Activated T-cell treated with anti-CD3 and anti-CD28 coated beads, Interleukin-2, amount 50 U/mL, for 1 hour (primary cell): Measurements from ENCODE around the gene IGHMBP2.

ENCODE experiments used
- DNase-seq: peaks from one replicate; pipeline ENCODE4 v3.0.0-alpha.2; 2020

The IGHMBP2 gene

DNA sequence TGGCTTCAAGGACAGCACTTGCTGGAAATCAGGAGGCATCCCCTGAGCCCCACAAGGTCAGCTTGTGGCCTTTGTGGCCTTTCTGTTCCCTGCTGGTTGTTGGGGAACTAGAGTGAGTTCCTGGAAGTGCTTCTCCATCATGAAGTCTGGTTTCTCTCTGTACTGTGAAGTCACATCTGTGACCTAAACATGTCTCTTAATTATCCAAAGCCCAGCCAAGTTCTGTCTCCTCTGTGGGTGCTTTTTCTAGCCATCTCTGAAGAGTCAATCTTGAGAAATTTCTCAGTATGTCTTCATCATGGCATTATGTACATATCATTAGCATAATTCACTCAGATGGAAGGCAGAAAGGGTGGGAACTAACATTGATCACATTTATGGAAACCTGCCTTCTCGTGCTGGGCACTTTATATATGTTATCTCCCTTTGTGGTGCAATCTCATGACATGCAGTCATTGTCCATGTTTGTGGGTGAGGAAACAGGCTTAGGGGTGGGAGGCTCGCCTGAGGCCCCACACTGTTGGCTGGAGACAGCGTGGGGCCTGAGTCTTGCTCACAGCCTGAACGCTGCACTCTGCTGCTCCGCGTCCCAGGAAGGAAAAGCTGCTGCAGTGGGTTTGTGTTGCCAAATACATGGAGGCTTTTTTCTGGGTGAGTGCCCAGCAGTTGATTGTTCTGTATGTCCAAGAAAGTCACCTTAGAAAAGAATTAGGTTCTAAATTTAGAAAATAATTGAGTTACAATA lies 24.6 kb downstream of the IGHMBP2 start:
- DNase-seq, result no peak

DNA sequence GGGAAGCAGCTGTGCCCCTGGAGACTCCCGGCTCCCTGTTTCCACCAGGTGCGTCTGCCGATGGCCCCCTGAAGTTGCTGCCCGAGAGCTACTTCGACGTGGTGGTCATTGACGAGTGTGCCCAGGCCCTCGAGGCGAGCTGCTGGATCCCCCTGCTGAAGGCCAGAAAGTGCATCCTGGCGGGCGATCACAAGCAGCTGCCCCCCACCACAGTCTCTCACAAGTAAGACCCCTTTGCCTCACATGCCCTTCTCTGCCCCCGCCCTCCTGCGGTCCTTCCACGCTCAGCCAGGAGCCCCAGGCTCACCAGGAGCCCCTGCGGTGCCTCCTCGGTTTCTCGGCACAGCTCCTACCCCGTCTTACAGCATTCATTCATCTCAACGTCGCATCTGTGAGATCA lies 25.4 kb downstream of the IGHMBP2 start:
- no peak for DNase-seq

DNA sequence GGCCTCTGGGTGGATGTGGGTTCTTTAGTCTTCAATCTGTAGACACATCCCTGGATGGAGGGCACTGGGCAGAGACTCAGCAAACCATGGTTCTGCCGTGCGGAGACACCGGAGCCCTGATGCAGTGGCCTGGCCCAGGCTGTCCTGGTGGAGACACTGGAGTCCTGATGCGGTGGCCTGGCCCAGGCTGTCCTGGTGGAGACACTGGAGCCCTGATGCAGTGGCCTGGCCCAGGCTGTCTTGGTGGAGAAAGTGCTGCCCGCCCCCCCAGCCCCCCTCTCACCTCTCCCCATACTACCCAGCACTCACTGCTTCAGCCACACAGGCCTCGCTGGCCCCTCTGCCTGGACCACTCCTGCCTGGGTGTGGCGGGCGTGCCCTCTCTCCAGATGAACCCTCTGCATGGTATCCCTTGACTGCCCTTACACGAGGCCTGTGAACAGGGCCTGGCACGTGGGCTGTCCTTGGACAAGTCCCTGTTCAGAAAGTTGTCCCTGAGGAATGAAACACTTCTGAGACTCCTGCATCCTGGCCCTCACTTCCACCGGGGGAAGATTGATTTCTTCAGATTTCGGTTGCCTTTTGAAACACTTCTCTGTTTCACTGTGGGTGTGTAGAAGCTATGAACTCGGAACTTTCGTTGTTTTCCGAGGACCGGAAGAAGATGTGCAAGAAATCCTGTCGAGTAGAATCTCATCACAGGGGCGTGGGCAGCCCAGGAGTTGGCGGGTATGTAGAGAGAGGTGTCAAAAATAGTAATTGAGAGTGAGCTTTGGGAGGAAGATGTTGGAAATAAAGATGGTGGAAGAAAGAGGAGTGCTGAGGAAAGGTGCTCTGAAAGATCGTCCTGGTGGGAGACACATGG lies 26.2 kb downstream of the IGHMBP2 start:
- DNase-seq, result no peak

DNA sequence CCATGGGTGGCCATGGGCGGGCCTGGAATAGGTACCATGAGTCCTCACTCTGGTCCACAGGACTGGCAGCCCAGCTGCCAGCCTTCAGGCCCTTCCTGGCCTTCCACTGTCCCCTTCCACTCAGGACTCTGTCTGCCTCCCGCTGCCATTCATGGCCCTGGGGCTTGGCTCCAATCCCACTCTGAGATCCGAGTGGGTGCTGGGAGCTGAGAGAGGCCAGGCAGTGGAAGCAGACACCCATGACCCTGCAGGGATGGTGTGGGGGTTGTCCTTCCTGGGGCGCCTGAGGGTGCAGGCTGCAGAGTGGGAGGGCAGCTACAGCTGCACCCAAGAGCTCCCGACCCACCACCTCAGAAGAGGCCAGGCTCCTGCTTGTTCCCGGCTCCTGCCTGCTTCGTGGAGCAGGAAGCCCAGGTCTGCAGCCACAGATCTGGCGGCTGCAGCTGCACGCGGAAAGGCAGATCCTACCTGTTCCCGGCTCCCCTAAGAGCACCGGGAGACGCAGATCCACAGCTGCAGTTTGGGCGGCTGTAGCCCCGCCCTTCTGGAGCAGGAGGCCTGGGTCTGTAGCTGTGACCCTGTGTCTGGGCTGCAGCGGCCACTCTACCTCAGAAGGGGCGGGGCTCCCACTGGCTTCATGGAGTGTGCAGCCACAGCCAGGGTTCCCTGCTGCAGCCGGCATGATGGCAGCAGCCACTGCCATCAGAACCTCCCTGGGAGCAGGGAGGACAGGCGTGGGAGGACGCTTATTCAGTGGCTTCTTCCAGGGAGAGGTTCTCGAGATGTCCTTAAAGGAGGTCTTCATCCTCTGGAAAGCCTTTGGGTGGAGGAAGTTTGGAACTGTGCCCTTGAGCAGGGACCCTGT lies 27.5 kb downstream of the IGHMBP2 start:
- DNase-seq, result no peak

DNA sequence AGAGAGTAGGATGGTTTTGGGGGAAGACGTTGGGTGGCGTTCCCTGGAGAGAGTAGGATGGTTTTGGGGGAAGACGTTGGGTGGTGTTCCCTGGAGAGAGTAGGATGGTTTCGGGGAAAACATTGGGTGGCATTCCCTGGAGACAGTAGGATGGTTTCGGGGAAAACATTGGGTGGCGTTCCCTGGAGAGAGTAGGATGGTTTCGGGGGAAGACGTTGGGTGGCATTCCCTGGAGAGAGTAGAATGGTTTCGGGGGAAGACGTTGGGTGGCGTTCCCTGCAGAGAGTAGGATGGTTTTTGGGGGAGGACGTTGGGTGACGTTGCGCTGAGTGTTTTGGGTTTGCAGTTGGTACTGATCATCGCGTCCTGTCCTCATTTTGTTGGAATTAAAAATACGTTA lies 28.2 kb downstream of the IGHMBP2 start:
- DNase-seq, result no peak

DNA sequence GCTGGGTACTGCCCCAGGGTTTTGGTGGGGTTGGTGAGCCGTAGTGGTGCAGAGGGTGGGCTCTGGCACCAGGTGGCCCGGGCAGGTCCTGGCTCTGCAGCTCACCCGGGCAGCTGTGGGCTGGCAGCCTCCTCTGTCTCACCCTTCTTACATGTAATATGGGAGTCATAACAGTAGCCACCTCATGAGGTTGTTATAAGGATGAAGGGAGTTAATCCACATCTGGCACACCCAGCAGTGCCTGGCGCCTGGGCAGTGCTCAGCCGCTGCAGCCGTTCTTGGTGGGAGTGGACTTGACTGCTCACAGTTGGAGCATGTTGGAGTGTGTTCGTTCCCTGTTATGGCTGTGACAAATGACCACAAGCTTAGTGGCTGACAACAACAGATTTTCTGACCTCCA lies 28.7 kb downstream of the IGHMBP2 start:
- DNase-seq, result no peak

DNA sequence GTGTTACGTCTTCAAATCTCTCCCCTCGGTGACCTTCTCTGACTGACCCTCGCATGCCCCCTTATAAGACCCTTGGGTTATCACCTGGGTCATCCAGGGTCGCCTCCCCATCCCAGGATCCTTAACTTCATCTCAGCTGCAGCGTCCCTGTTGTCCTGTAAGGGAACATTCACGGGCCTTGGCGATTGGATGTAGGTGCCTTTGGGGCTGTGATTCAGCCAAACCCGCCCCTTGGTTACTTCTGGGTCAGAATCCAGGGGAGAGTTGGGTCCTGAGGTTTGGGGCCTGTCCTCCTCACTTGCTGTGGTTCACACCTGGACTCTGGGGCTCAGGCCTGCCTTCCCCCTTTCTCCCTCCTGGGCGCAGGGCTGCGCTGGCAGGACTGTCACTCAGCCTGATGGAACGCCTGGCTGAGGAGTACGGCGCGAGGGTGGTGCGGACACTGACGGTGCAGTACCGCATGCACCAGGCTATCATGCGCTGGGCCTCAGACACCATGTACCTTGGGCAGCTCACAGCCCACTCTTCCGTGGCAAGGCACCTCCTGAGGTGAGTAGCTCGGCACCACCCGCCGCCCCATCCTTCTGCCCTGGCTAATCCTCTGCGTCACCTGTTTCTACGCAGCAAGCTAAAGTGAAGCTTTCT lies 29.4 kb downstream of the IGHMBP2 start:
- no peak for DNase-seq

DNA sequence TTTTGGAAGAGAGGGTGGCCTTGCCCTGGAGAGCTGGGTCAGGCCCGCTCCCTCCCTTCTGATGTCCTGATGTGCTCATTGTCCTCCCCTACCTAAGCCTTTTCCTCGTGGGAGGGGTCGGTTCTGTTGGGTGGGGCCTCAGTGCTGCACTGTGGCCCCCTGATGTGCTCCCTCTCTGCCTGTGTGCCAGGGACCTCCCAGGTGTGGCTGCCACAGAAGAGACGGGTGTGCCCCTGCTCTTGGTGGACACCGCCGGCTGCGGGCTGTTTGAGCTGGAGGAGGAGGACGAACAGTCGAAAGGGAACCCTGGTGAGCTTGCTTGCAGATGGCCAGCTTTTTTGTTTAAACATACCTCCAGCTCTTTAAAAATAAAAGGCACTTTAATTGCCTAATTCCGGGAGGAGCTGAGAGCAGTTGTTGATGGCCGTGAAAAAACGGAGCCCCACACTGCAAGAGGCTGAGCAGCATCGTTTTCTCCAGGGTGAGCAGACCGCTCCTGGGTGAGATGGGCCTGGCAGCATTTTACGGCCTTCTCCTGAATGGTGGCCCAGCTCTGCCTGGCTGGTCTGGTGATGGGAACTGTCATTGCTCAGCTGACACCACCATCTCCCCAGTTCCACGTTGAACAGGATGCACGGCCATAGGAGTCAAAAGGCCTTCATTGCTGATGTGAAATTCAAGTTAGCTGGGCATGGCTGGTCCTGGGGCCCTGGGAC lies 30.1 kb downstream of the IGHMBP2 start:
- no peak for DNase-seq

DNA sequence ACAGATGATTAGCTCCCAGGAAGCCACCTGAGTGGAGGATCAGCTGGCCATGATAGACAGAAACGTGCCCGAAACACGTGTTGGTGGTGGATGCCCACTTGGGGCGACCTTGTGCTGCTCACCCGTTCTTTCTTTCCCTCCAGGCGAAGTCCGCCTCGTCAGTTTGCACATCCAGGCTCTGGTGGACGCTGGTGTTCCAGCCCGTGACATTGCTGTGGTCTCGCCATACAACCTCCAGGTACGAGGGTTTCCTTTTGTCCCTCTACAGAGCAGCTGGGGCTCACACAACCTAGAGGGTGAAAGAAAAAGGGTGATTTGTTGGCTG lies 30.6 kb downstream of the IGHMBP2 start:
- no peak for DNase-seq

DNA sequence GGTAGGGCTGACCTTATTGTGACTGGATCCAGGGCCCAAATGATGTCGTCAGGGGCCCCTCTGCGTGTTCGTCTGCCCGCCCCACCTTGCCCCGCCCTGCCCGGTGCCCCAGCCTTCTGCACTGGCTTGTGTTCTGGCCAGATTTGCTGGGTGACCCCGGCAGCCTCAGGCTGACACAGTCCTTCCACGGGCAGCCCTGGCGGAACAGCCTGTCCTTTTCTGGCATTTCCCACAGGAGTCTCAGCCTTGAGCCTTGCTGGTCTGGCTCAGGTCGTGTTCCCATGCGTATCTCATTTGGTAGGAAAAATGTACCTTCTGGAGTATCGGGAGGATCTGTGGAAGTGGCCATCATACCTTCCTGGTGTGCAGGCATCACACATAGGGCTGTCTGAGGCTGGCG lies 31.0 kb downstream of the IGHMBP2 start:
- no peak for DNase-seq

DNA sequence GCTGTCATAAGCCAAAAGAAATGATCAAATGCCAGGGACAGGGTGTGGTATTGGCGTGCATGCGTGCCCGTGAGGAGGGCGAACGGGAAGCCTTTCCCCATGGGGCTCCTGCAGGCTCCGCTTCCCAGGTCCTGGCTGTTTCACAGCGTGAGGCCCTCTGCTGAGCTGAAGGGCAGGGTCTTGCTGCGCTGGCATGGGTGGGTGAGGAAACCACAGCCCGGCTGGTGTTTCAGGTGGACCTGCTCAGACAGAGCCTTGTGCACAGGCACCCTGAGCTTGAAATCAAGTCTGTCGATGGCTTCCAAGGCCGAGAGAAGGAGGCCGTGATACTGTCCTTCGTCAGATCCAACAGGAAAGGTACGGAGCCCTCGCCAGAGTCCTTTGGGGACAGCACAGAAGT lies 31.4 kb downstream of the IGHMBP2 start:
- DNase-seq, result no peak

DNA sequence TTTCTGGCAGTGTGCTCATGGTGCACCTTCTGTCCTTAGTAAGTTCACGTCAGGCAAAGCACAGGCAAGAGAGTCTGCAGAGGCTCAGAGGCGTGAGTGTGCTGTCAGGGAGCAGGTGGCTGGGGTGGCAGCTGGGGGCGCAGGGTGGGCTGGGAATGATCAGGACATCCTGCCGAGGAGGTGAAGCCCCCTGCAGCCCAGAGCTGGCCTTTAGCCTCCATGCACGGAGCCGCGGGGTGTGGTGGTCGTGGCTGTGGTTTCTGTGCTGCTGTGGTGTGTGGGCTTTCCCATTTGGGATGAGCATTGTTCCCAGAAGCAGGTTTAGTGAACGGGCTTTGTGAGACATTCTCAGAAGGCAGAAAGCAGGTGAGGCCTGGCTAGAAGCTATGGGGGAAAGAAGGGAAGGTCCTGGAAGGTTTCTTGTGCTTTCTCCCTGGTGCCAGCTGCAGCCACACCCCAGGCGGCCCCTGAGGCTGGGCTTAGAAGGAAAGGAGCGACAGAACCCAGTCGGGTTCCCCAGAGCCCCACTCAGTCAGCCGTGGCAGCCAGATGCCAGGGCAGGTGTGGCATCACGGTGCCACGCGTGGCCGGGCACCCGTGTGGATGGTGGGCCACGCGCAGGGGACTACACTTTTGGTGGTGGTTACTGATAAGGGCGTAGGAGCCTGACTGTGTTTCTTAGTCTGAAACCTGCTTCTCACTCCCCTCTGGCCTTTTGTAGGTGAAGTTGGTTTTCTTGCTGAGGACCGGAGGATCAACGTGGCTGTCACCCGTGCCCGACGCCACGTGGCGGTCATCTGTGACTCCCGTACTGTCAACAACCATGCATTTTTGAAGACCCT lies 32.0 kb downstream of the IGHMBP2 start:
- DNase-seq, result no peak

DNA sequence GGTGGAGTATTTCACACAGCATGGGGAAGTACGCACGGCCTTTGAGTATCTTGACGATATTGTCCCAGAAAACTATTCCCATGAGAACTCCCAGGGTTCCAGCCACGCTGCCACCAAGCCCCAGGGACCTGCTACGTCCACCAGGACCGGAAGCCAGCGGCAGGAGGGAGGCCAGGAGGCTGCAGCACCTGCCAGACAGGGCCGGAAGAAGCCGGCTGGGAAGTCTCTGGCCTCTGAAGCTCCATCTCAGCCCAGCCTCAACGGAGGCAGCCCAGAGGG lies 32.6 kb downstream of the IGHMBP2 start:
- no peak for DNase-seq

DNA sequence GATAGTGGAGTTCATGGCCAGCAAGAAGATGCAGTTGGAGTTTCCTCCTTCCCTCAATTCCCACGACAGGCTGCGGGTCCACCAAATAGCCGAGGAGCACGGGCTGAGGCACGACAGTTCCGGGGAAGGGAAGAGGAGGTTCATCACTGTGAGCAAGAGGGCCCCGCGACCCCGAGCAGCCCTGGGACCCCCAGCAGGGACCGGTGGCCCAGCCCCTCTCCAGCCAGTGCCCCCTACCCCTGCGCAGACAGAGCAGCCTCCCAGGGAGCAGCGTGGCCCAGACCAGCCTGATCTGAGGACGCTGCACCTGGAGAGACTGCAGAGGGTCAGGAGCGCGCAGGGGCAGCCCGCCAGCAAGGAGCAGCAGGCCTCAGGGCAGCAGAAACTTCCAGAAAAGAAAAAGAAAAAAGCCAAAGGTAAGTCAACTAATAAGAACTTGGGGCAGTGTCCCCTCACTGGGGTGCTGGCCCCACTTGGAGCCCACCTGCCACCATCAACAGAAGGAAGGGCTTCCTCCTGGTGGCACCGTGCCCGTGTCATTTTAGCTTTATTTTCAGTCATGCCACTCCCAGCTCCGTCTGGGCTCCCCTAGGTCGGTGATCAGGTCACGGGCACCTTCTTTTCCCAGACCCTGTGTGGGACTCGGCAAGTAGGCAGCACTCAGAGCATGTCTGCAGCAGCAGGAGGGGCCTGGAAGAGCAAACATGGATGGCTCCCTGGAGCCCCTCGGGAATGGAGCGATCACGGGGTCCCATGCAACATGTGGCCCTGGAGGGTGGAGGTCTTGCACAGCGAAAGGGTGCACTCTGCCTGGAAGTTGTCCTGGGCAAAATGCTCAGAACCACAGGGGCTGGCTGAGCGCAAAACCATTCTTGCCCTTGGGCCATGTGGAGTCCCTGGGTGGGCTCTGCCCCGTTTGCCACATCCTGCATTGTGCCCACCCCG lies 33.3 kb downstream of the IGHMBP2 start:
- DNase-seq, result no peak

DNA sequence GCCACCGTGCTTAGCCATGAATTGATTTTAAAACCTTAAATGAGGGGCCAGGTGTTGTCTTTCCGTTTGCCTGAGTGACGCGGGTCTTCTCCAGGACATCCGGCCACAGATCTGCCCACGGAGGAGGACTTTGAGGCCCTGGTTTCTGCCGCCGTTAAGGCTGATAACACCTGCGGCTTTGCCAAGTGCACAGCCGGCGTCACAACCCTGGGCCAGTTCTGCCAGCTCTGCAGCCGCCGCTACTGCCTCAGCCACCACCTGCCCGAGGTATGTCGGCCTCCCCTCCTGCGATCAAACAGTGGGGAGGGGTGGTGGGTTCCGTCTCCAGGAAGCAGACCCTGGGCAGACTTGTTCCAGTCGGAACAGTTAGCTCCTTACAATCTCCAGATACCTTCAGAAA lies 34.4 kb downstream of the IGHMBP2 start:
- DNase-seq, result no peak

DNA sequence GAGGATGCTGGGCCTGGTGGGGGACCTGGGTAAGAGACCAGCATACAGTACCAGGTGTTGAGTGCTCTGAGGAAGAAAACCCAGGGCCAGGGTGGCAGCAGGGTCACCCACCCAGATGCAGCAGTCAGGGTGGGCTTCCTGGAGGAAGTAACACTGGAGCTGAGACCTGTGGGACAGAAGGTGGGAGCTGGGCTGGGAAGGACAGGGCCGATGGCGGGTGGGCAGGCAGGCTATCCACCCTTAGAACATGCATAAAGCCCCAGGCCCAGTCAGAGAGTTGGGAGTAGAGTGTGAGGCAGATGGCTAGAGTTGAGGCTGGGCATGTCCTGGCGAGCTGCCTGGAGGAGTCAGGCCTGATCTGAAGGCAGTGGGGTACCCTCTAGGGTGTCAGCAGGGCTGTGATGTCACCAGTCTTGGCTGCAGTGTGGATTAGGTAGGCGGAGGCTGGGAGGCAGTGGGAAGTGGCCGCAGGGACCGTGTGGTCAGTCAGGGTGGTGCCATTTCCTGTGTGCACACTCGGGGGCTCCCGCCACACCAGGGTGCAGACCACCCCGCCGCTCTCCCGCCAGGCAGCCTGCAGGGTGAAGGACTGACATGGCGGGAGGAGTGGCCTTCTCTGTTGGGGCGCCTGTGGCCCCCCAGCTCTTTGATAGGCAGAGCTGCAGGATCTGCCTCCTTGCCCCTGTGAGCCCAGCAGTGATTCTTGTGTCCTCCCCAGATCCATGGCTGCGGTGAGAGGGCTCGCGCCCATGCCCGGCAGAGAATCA lies 35.3 kb downstream of the IGHMBP2 start:
- no peak for DNase-seq

DNA sequence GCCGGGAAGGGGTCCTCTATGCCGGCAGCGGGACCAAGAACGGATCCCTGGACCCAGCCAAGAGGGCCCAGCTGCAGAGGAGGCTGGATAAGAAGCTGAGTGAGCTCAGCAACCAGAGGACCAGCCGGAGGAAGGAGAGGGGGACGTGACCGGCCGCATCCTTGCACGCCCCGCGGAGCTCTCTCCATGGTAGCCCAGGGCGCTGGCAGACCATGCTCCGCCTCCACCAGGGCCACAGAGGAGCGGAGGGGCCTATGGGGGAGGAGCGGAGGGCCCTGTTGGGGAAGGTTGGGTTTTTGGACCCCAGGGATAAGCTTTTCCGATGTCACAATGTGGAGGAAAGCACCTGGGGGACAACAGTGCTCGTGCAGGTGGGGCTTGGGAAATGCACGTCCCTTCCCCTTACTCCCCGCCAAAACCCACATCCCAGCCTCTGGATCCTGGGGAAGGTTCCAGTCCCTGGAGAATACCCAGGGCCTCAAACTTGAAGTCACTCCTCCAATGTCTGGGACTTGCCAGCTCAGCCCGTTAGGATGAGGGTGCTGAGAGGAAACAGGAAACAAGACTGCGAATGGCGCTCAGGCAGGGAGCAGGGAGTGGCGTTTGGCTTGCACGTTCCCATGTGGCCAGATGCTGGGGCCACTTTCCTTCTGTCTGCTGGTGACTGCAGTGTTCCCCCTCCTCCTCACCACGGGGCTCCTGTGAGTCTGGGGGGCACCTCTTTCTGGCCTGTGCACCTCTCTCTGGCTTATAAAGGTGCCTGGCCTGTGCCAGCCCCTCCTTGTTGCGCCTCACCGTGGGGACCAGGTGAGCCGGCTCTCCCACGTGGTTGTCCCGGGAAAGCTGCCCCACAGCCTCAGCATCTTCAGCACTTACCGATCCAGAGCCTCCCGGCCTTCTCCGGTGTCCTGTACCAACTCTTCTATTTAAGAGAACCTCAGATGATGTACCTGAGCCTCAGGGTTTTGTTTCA lies 36.2 kb downstream of the IGHMBP2 start:
- no peak for DNase-seq

DNA sequence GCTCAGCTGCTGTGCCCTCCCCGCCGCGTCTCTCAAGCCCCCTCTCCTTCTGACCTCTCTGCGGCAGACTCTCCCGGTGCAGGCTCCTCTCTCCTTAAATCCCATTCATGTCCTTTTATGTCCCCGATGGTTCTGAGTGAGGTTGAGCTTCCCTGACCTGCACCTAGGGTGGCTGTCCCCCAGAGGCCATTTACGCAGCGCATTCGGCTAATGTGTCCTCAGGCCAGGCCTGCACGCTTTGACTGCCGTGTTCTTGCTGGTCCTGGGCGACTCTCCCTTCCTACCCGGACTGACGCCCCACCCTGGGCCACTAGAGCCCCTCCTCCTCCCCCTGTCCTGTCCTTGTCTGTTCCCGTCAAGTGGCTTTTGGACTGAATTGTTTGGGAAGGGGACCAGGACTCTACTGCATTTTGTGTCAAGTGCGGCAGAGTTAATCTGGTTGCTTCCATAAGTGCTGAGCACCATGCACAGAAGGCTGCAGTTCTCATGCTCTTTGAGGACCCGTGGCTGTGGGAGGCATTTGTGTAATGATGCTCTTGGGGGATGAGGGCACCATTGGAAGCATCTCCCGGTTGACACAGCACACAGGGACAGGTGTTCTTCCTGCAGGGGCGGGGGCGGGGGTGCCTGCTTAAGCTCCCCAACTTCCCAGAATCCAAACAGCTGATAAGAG lies 37.1 kb downstream of the IGHMBP2 start:
- no peak for DNase-seq
